HG03442 (cell line): ENCODE data around the gene DCAF7.

Experiments used
- ATAC-seq: cut with Tn5 transposase; IDR thresholded peaks from one replicate; pipeline ENCODE4 v1.9.1; 2021; ENCODE audit warnings: mild to moderate bottlenecking, moderate library complexity; ENCODE audit not compliant: unreplicated experiment

DCAF7 gene

GRCh38 chr17:63543822-63544420 lies 6.4 kb upstream of the DCAF7 start:
- no peak for ATAC-seq

GRCh38 chr17:63544467-63545301 lies 5.6 kb upstream of the DCAF7 start:
- no peak for ATAC-seq

GRCh38 chr17:63546308-63547082 lies 3.8 kb upstream of the DCAF7 start:
- ATAC-seq, result no peak

- no peak for ATAC-seq
Observed at GRCh38 chr17:63547083-63547523, 3.2 kb upstream of the DCAF7 start.

- no peak for ATAC-seq
Observed at GRCh38 chr17:63549289-63549945, 860 bp upstream of the DCAF7 start.

GRCh38 chr17:63550817-63551639 lies 751 bp downstream of the DCAF7 start:
- no peak for ATAC-seq

- no peak for ATAC-seq
Observed at GRCh38 chr17:63552211-63552610, 1.9 kb downstream of the DCAF7 start.

- no peak for ATAC-seq
Observed at GRCh38 chr17:63555500-63556156, 5.4 kb downstream of the DCAF7 start.

GRCh38 chr17:63557416-63557815 lies 7.1 kb downstream of the DCAF7 start:
- no peak for ATAC-seq

GRCh38 chr17:63558441-63558840 lies 8.2 kb downstream of the DCAF7 start:
- no peak for ATAC-seq

GRCh38 chr17:63561819-63562218 lies 11.5 kb downstream of the DCAF7 start:
- ATAC-seq, result no peak

GRCh38 chr17:63563339-63563738 lies 13.1 kb downstream of the DCAF7 start:
- ATAC-seq, result no peak

- ATAC-seq, result no peak
Observed at GRCh38 chr17:63564562-63564961, 14.3 kb downstream of the DCAF7 start.

- no peak for ATAC-seq
Observed at GRCh38 chr17:63567229-63567628, 17.0 kb downstream of the DCAF7 start.

GRCh38 chr17:63568563-63568962 lies 18.3 kb downstream of the DCAF7 start:
- no peak for ATAC-seq

- no peak for ATAC-seq
Observed at GRCh38 chr17:63571632-63572310, 21.5 kb downstream of the DCAF7 start.

- ATAC-seq, result no peak
Observed at GRCh38 chr17:63573634-63574033, 23.4 kb downstream of the DCAF7 start.

- no peak for ATAC-seq
Observed at GRCh38 chr17:63578027-63578768, 27.9 kb downstream of the DCAF7 start.

GRCh38 chr17:63578769-63579111 lies 28.5 kb downstream of the DCAF7 start:
- no peak for ATAC-seq
